NCI-H2029 treated with DMSO at 0.1 percent for 48 hours (cell line): ENCODE results near the gene TNP2.

Source experiments
- DNase-seq: peaks from one replicate; lab custom pipeline; 2025; lab: John Stamatoyannopoulos, UW

The TNP2 gene

GRCh38 chr16:11255737-11256660, 13.1 kb downstream of the TNP2 start, which contains the start of gene SOCS1:
SOCS1 (minus strand) TSS chr16:11256204; CDS start chr16:11255478, 726 bp downstream.
- DNase-seq: peak; percentile 62

GRCh38 chr16:11254913-11255736, 14.0 kb downstream of the TNP2 start:
- DNase-seq: no peak

GRCh38 chr16:11253995-11254912, 14.9 kb downstream of the TNP2 start:
- DNase-seq: no peak

GRCh38 chr16:11253009-11253994, 15.8 kb downstream of the TNP2 start:
- no peak for DNase-seq

- DNase-seq: no peak
Observed at GRCh38 chr16:11252482-11252931, 16.6 kb downstream of the TNP2 start.

GRCh38 chr16:11251525-11252481, 17.3 kb downstream of the TNP2 start:
- DNase-seq: no peak

GRCh38 chr16:11250786-11251524, 18.2 kb downstream of the TNP2 start:
- no peak for DNase-seq

- no peak for DNase-seq
Observed at GRCh38 chr16:11250091-11250785, 18.9 kb downstream of the TNP2 start.

GRCh38 chr16:11249233-11250061, 19.7 kb downstream of the TNP2 start:
- no peak for DNase-seq

- no peak for DNase-seq
Observed at GRCh38 chr16:11248133-11248532, 21.0 kb downstream of the TNP2 start.

GRCh38 chr16:11245988-11246387, 23.1 kb downstream of the TNP2 start:
- DNase-seq: no peak

- no peak for DNase-seq
Observed at GRCh38 chr16:11245222-11245737, 23.8 kb downstream of the TNP2 start.

GRCh38 chr16:11242658-11243057, 26.5 kb downstream of the TNP2 start:
- no peak for DNase-seq

GRCh38 chr16:11241480-11242204, 27.5 kb downstream of the TNP2 start:
- no peak for DNase-seq

- DNase-seq: peak; percentile 13
Observed at GRCh38 chr16:11240636-11241473, 28.3 kb downstream of the TNP2 start.
